ENCODE data around the gene LIPG.

The LIPG gene

DNA sequence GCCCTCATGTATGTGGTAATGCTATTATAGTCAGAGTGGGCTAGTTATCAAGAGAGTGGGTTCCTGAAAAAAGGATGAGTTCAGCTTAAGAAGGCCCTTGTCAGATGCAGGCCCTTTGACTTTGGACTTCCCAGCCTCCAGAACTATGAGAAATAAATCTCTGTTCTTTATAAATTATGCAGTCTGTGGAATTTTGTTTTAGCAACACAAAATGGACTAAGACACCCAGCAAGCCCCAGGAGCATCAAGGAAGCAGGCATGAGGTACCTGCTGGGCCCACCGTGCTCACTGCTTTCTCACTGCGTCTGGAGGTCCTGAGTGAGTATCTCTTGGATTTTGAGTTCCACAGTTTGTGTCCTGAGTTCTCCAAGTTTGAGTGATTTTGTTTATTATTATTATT lies 35.9 kb upstream of the LIPG start:
- no peaks in the 10 kb centered on the region for H3K36me3 ChIP-seq (ENCODE audit: control insufficient read depth, insufficient read depth, low read length)
- H3K4me3 ChIP-seq (ENCODE audit: low read length) = no peak overlapping the region
- no peaks in the 10 kb centered on the region for H3K27me3 ChIP-seq (ENCODE audit: control insufficient read depth, insufficient read depth, low read length)
- H3K9ac ChIP-seq (ENCODE audit: low read length) = no peak overlapping the region
- no peaks in the 10 kb centered on the region for H3K4me1 ChIP-seq (ENCODE audit: control insufficient read depth, insufficient read depth, low read length)
- H3K27ac ChIP-seq (ENCODE audit: low read depth, low read length) = no peak overlapping the region

- no peak overlapping the region for H3K27ac ChIP-seq (ENCODE audit: low read depth, low read length)
- no peaks in the 10 kb centered on the region for H3K36me3 ChIP-seq (ENCODE audit: control insufficient read depth, insufficient read depth, low read length)
- no peak overlapping the region for H3K4me3 ChIP-seq (ENCODE audit: low read length)
- no peaks in the 10 kb centered on the region for H3K4me1 ChIP-seq (ENCODE audit: control insufficient read depth, insufficient read depth, low read length)
- H3K9ac ChIP-seq (ENCODE audit: low read length) = no peak overlapping the region
- no peaks in the 10 kb centered on the region for H3K27me3 ChIP-seq (ENCODE audit: control insufficient read depth, insufficient read depth, low read length)
Observed at GRCh38 chr18:49527631-49528327, 34.1 kb upstream of the LIPG start.

- H3K4me3 ChIP-seq (ENCODE audit: low read length) = no peak overlapping the region
- no peaks in the 10 kb centered on the region for H3K27me3 ChIP-seq (ENCODE audit: control insufficient read depth, insufficient read depth, low read length)
- H3K9ac ChIP-seq (ENCODE audit: low read length) = no peak overlapping the region
- H3K36me3 ChIP-seq (ENCODE audit: control insufficient read depth, insufficient read depth, low read length) = no peaks in the 10 kb centered on the region
- H3K4me1 ChIP-seq (ENCODE audit: control insufficient read depth, insufficient read depth, low read length) = no peaks in the 10 kb centered on the region
- no peak overlapping the region for H3K27ac ChIP-seq (ENCODE audit: low read depth, low read length)
Observed at GRCh38 chr18:49529596-49529995, 32.3 kb upstream of the LIPG start.

DNA sequence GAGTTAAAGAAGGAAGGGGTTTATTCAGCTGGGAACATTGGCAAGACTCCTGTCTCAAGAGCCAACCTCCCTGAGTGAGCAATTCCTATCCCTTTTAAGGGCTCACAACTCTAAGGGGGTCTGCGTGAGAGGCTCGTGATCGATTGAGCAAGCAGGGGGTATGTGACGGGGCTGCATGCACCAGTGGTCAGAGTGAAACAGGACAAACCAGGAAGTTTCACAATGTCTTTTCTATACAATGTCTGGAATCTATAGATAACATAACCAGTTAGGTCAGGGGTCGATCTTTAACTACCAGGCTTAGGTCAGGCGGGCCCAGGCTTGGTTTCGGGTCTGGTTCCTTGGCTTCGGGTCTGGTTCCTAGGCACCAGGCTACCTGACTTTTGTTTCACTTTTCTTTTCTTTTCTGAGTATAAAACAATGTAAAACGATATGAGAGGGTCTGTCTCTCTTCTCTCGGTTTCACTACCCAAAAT lies 30.1 kb upstream of the LIPG start:
- H3K27ac ChIP-seq (ENCODE audit: low read depth, low read length) = no peak overlapping the region
- no peak overlapping the region for H3K4me3 ChIP-seq (ENCODE audit: low read length)
- no peaks in the 10 kb centered on the region for H3K4me1 ChIP-seq (ENCODE audit: control insufficient read depth, insufficient read depth, low read length)
- H3K9ac ChIP-seq (ENCODE audit: low read length) = no peak overlapping the region
- H3K27me3 ChIP-seq (ENCODE audit: control insufficient read depth, insufficient read depth, low read length) = no peaks in the 10 kb centered on the region
- H3K36me3 ChIP-seq (ENCODE audit: control insufficient read depth, insufficient read depth, low read length) = no peaks in the 10 kb centered on the region

- H3K36me3 ChIP-seq (ENCODE audit: control insufficient read depth, insufficient read depth, low read length) = no peaks in the 10 kb centered on the region
- no peaks in the 10 kb centered on the region for H3K4me1 ChIP-seq (ENCODE audit: control insufficient read depth, insufficient read depth, low read length)
- H3K9ac ChIP-seq (ENCODE audit: low read length) = no peak overlapping the region
- H3K27me3 ChIP-seq (ENCODE audit: control insufficient read depth, insufficient read depth, low read length) = no peaks in the 10 kb centered on the region
- H3K27ac ChIP-seq (ENCODE audit: low read depth, low read length) = no peak overlapping the region
- no peak overlapping the region for H3K4me3 ChIP-seq (ENCODE audit: low read length)
Observed at GRCh38 chr18:49534846-49535601, 26.8 kb upstream of the LIPG start.

- H3K36me3 ChIP-seq (ENCODE audit: control insufficient read depth, insufficient read depth, low read length) = no peaks in the 10 kb centered on the region
- H3K27ac ChIP-seq (ENCODE audit: low read depth, low read length) = no peak overlapping the region
- H3K4me1 ChIP-seq (ENCODE audit: control insufficient read depth, insufficient read depth, low read length) = no peaks in the 10 kb centered on the region
- H3K4me3 ChIP-seq (ENCODE audit: low read length) = no peak overlapping the region
- H3K9ac ChIP-seq (ENCODE audit: low read length) = no peak overlapping the region
- H3K27me3 ChIP-seq (ENCODE audit: control insufficient read depth, insufficient read depth, low read length) = no peaks in the 10 kb centered on the region
Observed at GRCh38 chr18:49537232-49537896, 24.5 kb upstream of the LIPG start.

GRCh38 chr18:49544362-49544761 lies 17.5 kb upstream of the LIPG start:
- H3K27me3 ChIP-seq (ENCODE audit: control insufficient read depth, insufficient read depth, low read length) = no peaks in the 10 kb centered on the region
- no peak overlapping the region for H3K27ac ChIP-seq (ENCODE audit: low read depth, low read length)
- no peak overlapping the region for H3K4me3 ChIP-seq (ENCODE audit: low read length)
- no peak overlapping the region for H3K9ac ChIP-seq (ENCODE audit: low read length)
- no peaks in the 10 kb centered on the region for H3K36me3 ChIP-seq (ENCODE audit: control insufficient read depth, insufficient read depth, low read length)
- no peaks in the 10 kb centered on the region for H3K4me1 ChIP-seq (ENCODE audit: control insufficient read depth, insufficient read depth, low read length)

- Histone ChIP-seq H3K27me3 (ENCODE audit: control insufficient read depth, insufficient read depth, low read length) (no peaks in the 10 kb centered on the region), H3K9ac (ENCODE audit: low read length) (no peak overlapping the region), H3K4me3 (ENCODE audit: low read length) (no peak overlapping the region), H3K36me3 (ENCODE audit: control insufficient read depth, insufficient read depth, low read length) (no peaks in the 10 kb centered on the region), H3K27ac (ENCODE audit: low read depth, low read length) (no peak overlapping the region), H3K4me1 (ENCODE audit: control insufficient read depth, insufficient read depth, low read length) (no peaks in the 10 kb centered on the region)
Observed at GRCh38 chr18:49546278-49546677, 15.6 kb upstream of the LIPG start.

DNA sequence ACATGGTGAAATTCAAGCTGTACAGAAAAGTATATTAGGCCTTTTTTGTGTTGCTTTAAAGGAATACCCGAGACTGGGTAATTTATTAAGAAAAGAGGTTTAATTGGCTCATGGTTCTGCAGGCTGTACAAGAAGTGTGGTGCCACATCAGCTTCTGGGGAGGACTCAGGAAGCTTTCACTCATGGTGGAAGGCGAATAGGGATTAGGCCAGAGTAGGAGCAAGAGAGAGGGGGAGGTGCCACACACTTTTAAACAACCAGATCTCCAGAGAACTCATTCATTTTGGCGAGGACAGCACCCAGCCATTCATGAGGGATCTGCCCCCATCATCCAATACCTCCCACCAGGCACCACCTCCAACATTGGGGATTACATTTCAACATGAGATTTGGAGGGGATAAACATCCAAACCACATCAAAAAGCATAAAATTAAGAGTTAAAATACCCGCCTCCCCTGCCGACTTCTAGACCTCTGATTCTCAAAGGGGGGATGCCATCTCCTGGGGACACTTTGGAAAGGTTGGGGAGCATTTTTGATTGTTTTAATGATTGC lies 15.1 kb upstream of the LIPG start:
- Histone ChIP-seq H3K27ac (ENCODE audit: low read depth, low read length) (no peak overlapping the region), H3K4me3 (ENCODE audit: low read length) (no peak overlapping the region)

GRCh38 chr18:49547701-49548100 lies 14.2 kb upstream of the LIPG start:
- H3K9ac ChIP-seq (ENCODE audit: low read length) = no peak overlapping the region
- H3K27me3 ChIP-seq (ENCODE audit: control insufficient read depth, insufficient read depth, low read length) = no peaks in the 10 kb centered on the region
- H3K4me3 ChIP-seq (ENCODE audit: low read length) = no peak overlapping the region
- H3K4me1 ChIP-seq (ENCODE audit: control insufficient read depth, insufficient read depth, low read length) = no peaks in the 10 kb centered on the region
- no peak overlapping the region for H3K27ac ChIP-seq (ENCODE audit: low read depth, low read length)
- no peaks in the 10 kb centered on the region for H3K36me3 ChIP-seq (ENCODE audit: control insufficient read depth, insufficient read depth, low read length)

More for the DNA sequence above, 15.1 kb upstream of the LIPG start:
- H3K4me1 ChIP-seq (ENCODE audit: control insufficient read depth, insufficient read depth, low read length) = no peaks in the 10 kb centered on the region
- no peak overlapping the region for H3K9ac ChIP-seq (ENCODE audit: low read length)
- no peaks in the 10 kb centered on the region for H3K27me3 ChIP-seq (ENCODE audit: control insufficient read depth, insufficient read depth, low read length)
- no peaks in the 10 kb centered on the region for H3K36me3 ChIP-seq (ENCODE audit: control insufficient read depth, insufficient read depth, low read length)

DNA sequence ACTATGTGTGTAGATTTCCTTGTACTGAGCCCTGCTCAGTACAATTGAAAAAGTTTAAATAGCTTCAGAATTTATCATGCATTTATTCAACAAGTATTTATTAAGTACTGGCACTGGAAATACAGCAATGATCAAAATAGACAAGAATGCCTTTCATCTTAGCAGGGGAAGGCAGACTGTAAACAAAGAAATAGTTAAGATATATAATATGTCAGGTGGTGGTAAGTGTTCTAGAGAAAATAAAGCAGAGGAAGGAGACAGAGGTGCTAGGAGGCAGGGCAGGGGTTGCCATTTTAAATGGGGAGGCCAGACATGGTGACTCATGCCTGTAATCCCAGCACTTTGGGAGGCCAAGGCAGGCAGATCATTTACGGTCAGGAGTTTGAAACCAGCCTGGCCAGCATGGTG lies 13.6 kb upstream of the LIPG start:
- H3K36me3 ChIP-seq (ENCODE audit: control insufficient read depth, insufficient read depth, low read length) = no peaks in the 10 kb centered on the region
- no peak overlapping the region for H3K4me3 ChIP-seq (ENCODE audit: low read length)
- no peak overlapping the region for H3K27ac ChIP-seq (ENCODE audit: low read depth, low read length)
- H3K4me1 ChIP-seq (ENCODE audit: control insufficient read depth, insufficient read depth, low read length) = no peaks in the 10 kb centered on the region
- H3K27me3 ChIP-seq (ENCODE audit: control insufficient read depth, insufficient read depth, low read length) = no peaks in the 10 kb centered on the region
- no peak overlapping the region for H3K9ac ChIP-seq (ENCODE audit: low read length)

DNA sequence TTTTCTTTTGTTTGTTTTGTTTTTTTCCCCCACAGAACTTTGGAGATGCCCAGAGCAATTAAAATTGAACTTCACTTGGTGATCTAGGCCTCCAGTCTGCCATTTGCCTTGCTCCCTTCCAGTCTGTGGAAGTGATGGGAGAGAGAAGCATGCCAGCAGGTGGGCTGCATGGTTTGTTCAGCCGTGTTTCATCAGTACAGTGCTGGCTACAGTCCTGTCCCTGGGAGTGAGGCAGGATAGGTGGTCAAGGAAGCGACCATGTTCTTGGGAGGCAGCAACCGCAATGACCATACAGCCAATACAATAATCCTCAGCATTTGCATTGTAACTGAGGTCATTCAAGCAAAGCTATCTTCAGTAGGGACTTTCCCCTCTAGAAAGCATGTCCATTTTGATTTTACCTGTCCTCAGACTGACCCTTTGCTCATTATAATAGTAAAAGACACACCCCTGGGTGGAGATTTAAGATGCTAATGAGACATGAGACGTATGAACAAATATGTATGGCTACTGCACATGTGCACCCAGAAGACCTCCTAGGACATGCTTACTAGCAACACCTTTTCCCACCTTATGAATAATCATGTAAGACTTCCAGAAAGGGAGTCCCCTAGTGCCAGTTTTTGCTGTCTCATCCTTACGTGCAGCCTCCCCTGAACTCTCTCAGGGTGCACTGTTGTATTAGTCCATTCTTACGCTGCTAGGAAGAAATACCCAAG lies 11.1 kb upstream of the LIPG start:
- H3K4me3 ChIP-seq (ENCODE audit: low read length) = no peak overlapping the region
- no peaks in the 10 kb centered on the region for H3K27me3 ChIP-seq (ENCODE audit: control insufficient read depth, insufficient read depth, low read length)
- no peaks in the 10 kb centered on the region for H3K36me3 ChIP-seq (ENCODE audit: control insufficient read depth, insufficient read depth, low read length)
- H3K4me1 ChIP-seq (ENCODE audit: control insufficient read depth, insufficient read depth, low read length) = no peaks in the 10 kb centered on the region
- H3K27ac ChIP-seq (ENCODE audit: low read depth, low read length) = no peak overlapping the region
- H3K9ac ChIP-seq (ENCODE audit: low read length) = no peak overlapping the region

Data from rectal smooth muscle tissue (tissue), 1 donor.